ENCODE results near the gene BCHE. TPM values are rescaled to one million over a fixed set of nuclear protein-coding genes. Genes with fewer than 3 reads are reported as not detected.

BCHE gene
- total and polyA plus RNA-seq, 2 experiments from 2014 or later = 4.1 to 9.5 TPM

DNA sequence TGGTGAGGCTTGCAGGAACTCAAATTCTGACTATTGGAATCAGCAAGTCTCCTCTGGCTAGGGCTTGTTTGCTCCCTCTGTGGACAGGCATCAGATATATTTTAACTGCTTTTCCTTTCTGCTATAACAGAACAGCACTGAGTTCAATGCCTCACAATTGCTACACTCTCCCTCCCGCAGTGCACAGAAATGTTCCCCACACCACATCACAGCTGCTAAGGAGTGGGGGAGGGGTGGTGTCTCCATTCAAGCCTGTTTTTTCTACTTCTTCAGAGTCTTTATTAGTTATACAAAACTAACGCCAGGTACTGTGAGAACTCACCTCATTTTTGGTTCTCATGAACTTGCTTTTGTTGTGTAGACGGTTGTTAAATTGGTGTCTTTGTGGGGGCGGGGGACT lies 68.5 kb downstream of the BCHE start:
- Histone ChIP-seq H3K4me3 (no peak overlapping the region), H2AFZ (no peak overlapping the region), H3K27ac (no peak overlapping the region), H3K4me2 (no peak overlapping the region), H4K20me1 (ENCODE audit: insufficient read depth, poor library complexity, severe bottlenecking) (no peaks in the 10 kb centered on the region), H3K27me3 (no peaks in the 10 kb centered on the region), H3K79me2 (no peaks in the 10 kb centered on the region), H3K9me2 (replicated peaks; ENCODE audit: insufficient read depth) (no peaks in the 10 kb centered on the region), H3K4me1 (ENCODE audit: insufficient read depth) (no peaks in the 10 kb centered on the region), H3K36me3 (replicated peaks; ENCODE audit: insufficient read depth, low read depth) (no peaks in the 10 kb centered on the region), H3K9me3 (ENCODE audit: low read depth) (no peaks in the 10 kb centered on the region)
- TF ChIP-seq, protein P1, sequence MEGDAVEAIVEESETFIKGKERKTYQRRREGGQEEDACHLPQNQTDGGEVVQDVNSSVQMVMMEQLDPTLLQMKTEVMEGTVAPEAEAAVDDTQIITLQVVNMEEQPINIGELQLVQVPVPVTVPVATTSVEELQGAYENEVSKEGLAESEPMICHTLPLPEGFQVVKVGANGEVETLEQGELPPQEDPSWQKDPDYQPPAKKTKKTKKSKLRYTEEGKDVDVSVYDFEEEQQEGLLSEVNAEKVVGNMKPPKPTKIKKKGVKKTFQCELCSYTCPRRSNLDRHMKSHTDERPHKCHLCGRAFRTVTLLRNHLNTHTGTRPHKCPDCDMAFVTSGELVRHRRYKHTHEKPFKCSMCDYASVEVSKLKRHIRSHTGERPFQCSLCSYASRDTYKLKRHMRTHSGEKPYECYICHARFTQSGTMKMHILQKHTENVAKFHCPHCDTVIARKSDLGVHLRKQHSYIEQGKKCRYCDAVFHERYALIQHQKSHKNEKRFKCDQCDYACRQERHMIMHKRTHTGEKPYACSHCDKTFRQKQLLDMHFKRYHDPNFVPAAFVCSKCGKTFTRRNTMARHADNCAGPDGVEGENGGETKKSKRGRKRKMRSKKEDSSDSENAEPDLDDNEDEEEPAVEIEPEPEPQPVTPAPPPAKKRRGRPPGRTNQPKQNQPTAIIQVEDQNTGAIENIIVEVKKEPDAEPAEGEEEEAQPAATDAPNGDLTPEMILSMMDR (IDR thresholded peaks at IDR 0.05; ENCODE audit: poor library complexity) = no peak
- TF ChIP-seq EZH2phosphoT487 (IDR thresholded peaks at IDR 0.05; ENCODE audit: low read depth, severe bottlenecking, unreplicated experiment) = no peak
- TF ChIP-seq EZH2 (IDR thresholded peaks at IDR 0.05; ENCODE audit: borderline replicate concordance) = no peak
- WGBS (ENCODE audit: low lambda C conversion rate, missing lambda C conversion rate) = 92% methylated on average over 4 of the region's 4 CpGs
- DNase-seq (ENCODE audit: low spot score) = no peak

DNA sequence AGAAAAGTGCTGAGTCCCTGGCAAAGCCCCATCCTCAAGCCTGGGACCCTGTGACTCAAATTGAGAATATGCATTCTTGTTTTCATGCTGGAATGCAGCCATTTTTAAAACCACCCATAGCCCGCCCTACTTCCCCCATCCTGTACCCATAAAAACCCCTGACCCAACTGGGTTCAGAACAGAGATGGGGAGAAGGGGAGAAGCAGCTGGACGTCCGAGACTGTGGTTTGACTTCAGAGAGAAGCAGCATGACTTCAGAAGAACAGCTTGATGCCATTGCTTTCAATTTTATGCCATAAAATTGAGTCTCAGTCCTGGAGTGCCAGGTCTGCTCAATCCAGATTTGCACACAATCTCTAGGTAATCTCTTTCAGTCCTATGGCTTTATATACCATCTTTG lies 78.2 kb downstream of the BCHE start:
- Histone ChIP-seq H3K9me3 (ENCODE audit: low read depth) (no peaks in the 10 kb centered on the region), H3K36me3 (replicated peaks; ENCODE audit: insufficient read depth, low read depth) (no peaks in the 10 kb centered on the region), H3K4me3 (no peak overlapping the region), H3K9me2 (replicated peaks; ENCODE audit: insufficient read depth) (no peaks in the 10 kb centered on the region), H4K20me1 (ENCODE audit: insufficient read depth, poor library complexity, severe bottlenecking) (no peaks in the 10 kb centered on the region), H3K4me1 (ENCODE audit: insufficient read depth) (no peaks in the 10 kb centered on the region), H2AFZ (no peak overlapping the region), H3K79me2 (no peaks in the 10 kb centered on the region), H3K27ac (no peak overlapping the region), H3K4me2 (no peak overlapping the region), H3K27me3 (no peaks in the 10 kb centered on the region)
- WGBS (ENCODE audit: low lambda C conversion rate, missing lambda C conversion rate) = 77% methylated on average over 3 of the region's 3 CpGs
- DNase-seq (ENCODE audit: low spot score) = no peak
- TF ChIP-seq, protein P1 (IDR thresholded peaks at IDR 0.05; ENCODE audit: poor library complexity) = no peak
- TF ChIP-seq EZH2 (IDR thresholded peaks at IDR 0.05; ENCODE audit: borderline replicate concordance) (no peak), EZH2phosphoT487 (IDR thresholded peaks at IDR 0.05; ENCODE audit: low read depth, severe bottlenecking, unreplicated experiment) (no peak)

DNA sequence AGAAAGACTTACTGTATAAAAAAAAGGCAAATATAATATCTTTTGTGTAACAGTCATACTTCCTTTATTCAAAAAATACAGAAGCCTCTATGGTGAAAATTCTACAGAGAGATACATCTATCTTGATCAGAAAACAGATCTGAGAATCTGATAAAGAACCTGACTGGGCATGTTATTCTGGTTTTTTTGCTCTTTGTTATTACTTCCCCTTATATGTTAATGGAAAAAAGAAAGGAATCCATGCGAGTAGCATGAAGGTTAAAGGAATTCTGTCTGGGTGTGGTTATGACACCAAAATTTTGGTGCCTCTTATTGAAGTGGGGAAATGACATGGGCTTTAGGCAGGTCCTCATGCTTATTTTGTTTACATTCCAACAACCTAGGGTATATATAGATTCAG lies 81.7 kb downstream of the BCHE start:
- Histone ChIP-seq H3K36me3 (replicated peaks; ENCODE audit: insufficient read depth, low read depth) (no peaks in the 10 kb centered on the region), H3K4me2 (no peak overlapping the region), H3K9me3 (ENCODE audit: low read depth) (no peaks in the 10 kb centered on the region), H3K27ac (no peak overlapping the region), H3K4me1 (ENCODE audit: insufficient read depth) (no peaks in the 10 kb centered on the region), H3K79me2 (no peaks in the 10 kb centered on the region), H3K27me3 (no peaks in the 10 kb centered on the region), H3K9me2 (replicated peaks; ENCODE audit: insufficient read depth) (no peaks in the 10 kb centered on the region), H4K20me1 (ENCODE audit: insufficient read depth, poor library complexity, severe bottlenecking) (no peaks in the 10 kb centered on the region), H2AFZ (no peak overlapping the region), H3K4me3 (no peak overlapping the region)
- no peak for DNase-seq (ENCODE audit: low spot score)
- TF ChIP-seq EZH2 (IDR thresholded peaks at IDR 0.05; ENCODE audit: borderline replicate concordance) (no peak), EZH2phosphoT487 (IDR thresholded peaks at IDR 0.05; ENCODE audit: low read depth, severe bottlenecking, unreplicated experiment) (no peak)
- TF ChIP-seq, protein P1 (IDR thresholded peaks at IDR 0.05; ENCODE audit: poor library complexity) = no peak
- 79% methylated on average over 1 of the region's 1 CpG for WGBS (ENCODE audit: low lambda C conversion rate, missing lambda C conversion rate)

Measured in hepatocyte (in vitro differentiated cells).